Stimulated activated CD4-positive, alpha-beta T cell treated with anti-CD3 and anti-CD28 coated beads, Interleukin-15, amount 100 ng/mL, for 24 hours (primary cell): ENCODE data around the gene DDX46.
A peak's percentile ranks its signal among the peaks of the same experiment; 100 is the strongest.
"Not testable (repeated sequence)": the region's sequence is repeated elsewhere in the genome, so short reads cannot be mapped to it uniquely, and the experiment has no call there.

Experiments
- DNase-seq: peaks from one replicate; pipeline ENCODE4 v3.0.0-alpha.2; 2020

Gene DDX46

DNA sequence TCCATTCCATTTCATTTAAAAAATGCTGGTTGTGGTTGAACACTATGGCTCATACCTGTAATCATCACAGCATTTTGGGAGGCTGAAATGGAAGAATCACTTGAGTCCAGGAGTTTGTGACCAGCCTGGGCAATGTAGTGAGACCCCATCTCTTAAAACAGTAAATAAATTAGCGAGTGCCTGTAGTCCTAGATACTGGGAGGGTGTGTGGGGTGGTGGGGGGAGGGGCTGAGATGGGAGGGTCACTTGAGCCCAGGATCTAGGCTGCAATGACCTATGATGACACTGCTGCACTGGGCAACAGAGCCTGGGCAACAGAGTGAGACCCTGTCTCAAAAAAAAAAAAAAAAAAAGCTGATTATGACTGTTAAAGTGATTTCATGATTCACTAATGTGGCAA is 29.1 kb downstream of the DDX46 start:
- no peak for DNase-seq

DNA sequence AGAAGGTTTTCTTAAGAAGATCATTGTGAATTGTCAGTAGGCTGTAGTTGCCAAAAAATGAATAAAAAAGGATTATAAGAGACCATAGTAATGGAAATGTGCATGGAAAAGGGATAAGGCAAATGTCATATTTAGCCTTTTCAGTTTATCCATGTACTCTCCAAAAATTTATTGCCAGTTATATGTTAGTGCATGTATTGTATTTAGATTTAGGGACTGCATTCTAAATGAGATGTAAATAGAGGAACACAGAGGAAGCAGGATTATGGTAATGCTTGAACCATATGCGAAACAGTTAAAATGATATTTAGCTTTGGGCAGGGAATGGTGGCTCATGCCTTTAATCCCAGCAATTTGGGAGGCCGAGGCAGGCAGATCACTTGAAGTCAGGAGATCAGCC is 33.0 kb downstream of the DDX46 start:
- DNase-seq, result no peak

DNA sequence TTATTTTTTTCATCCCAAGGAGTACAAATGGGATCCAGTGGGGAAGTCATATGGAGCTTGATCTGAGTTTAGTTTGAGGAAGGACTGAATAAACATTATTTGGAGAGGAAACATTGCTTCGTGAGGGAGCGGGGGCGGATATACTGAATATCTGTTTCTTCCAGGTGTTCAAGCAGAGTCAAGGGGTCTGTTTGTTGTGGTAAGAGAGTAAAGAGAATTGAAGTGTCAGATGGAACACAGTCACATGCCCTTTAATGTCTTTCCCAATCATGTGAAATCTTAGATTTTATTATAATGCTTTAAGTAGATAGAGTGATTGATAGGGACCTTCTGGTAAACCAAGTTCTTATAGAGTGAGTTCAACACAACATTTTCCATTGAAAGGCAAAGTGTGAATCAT is 33.7 kb downstream of the DDX46 start:
- no peak for DNase-seq

DNA sequence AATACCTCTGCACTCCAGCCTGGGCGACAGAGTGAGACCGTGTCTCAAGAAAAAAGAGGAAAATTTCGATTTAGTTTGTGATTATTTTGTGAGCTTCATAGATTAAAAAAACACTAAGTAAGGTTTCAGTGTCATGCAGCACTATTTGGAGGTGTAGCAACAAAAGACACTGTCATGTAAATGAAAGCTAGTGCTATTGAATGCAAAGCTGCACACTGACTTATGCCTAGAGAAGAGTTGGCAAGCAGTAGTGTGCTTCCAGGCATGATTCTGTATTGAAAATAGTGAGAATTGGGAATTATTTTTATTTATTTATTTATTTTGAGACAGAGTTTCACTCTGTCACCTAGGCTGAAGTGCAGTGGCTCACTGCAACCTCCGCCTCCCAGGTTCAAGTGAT is 34.5 kb downstream of the DDX46 start:
- no peak for DNase-seq

DNA sequence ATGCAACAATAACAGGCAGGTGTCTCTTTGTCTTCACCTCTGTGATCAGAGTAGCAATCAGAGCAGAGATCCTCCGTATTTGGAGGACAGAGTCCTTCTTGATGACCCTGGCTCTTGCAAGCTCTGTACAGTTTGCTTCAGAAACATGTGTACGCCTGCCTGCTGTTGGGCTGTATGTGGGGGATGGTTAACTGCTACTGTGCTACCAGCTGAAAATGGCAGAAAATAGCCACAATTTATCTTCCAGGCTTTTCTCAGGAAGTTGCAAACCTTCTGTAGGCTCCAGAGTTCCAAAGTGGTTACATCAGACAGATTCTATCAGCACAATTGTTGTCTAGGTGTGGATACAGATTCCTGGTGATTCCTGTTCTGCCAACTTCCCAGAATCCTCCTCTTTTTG is 35.5 kb downstream of the DDX46 start:
- no peak for DNase-seq

DNA sequence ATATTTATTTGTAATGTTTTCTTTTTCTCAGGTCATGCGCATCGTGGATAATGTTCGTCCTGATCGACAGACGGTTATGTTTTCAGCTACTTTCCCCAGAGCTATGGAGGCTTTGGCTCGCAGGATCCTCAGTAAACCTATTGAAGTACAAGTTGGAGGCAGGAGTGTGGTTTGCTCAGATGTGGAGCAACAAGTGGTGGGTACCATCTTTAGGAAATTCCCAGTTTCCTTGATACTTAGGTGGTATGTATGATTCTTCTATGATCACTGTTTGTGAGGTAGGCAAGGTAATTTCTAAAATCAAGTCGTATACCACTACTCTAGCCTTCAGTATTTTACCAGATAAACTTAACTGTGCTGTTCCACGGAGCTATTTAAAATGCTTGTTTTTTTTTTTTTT is 36.2 kb downstream of the DDX46 start:
- DNase-seq, result no peak

DNA sequence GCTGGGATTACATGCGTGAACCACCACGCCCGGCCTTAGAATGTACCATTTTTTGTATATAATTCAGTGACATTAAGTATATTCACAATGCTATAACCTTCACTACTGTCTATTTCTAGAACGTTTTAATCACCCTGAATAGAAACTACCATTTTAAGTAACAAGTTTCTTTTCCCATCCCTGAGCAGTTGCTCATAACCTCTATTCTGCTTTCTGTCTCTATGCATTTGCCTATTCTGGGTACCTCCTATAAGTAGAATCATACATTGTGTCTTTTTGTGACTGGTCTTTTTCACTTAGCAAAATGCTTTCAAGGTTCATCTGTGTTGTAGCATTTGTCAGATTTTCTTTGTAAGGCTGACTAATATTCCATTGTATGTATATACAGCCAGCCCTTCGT is 39.9 kb downstream of the DDX46 start:
- DNase-seq, result no peak

DNA sequence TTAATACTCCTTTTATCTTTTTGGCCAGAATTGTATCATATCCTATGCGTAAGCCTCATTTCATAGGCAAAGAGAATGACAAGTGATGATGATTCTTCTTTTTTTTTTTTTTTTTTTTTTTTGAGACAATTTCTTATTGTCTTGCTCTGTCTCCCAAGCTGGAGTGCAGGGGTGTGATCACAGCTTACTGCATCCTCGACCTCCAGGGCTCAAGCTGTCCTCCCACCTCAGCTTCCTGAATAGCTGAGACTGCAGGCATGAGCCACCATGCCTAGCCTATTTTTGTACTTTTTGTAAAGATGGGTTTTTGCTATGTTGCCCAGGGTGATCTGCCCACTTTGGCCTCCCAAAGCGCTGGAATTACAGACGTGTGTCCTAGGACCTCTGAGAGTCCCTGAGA is 45.2 kb downstream of the DDX46 start:
- DNase-seq, result no peak

DNA sequence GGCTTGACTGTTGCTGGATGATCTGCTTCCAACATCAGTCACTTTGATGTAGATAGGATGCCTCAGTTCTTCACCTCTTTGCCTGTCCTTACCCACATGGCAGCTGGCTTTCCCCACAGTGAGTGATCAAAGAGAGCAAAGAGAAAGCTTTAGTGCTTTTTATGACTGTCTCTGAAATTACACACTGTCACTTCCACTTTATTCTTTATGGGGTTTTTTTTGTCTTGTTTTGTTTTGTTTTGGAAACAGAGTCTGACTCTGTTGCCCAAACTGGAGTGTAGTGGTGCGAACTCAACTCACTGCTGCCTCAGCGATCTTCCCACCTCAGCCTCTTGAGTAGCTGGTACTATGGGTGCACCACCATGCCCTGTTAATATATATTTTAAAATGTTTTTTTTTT is 54.8 kb downstream of the DDX46 start:
- DNase-seq, result no peak

DNA sequence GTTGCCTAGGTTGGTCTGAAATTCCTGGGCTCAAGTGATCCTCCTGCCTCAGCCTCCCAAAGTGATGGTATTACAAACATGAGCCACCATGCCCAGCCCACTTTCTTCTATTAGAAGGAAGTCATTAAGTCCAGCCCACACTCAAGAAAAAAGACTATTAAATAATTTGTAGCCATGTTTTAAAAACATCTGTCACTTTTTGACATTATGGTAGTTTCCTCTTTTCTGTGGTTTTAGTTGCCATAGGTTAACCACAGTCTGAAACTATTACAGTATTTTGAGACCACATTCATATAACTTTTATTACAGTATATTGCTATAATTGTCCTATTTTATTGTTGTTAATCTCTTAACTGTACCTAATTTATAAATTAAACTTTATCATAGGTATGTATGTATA is 55.2 kb downstream of the DDX46 start:
- DNase-seq, result no peak

DNA sequence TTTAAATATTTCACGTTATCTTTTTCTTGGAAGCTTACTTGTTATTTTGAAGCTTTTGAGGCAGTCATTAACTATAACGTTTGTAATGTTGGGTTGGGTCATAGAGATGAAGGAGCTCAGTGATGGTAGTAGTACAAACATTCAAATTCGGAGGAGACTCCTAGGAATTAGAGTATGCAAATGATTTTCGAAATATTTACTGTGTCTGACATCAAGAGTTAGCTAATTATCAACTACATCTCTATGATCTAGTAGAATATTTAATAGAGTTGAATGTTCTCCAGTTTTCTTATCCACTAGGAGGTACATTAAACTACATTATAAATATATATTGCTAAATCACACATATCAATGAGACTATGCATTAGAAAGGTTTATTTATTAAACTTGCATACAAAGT is 58.4 kb downstream of the DDX46 start:
- DNase-seq, result no peak

DNA sequence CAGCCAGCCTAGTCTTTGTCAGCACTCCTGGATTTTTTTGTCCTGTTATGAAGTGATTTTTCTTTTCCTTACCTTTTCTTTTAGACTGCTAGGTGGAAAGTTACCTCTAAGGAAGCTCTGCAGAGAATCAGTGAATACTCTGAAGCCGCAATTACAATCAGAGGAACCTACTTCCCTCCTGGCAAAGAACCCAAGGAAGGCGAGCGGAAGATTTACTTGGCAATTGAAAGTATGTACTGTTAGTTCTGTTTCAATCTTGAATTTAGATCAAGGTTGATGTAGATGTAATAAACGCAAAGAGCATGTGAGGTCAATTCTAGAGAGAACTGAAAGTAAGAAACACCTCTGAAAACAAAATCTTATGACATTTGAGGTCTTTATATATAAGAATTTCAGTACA is 60.2 kb downstream of the DDX46 start:
- DNase-seq, result no peak

DNA sequence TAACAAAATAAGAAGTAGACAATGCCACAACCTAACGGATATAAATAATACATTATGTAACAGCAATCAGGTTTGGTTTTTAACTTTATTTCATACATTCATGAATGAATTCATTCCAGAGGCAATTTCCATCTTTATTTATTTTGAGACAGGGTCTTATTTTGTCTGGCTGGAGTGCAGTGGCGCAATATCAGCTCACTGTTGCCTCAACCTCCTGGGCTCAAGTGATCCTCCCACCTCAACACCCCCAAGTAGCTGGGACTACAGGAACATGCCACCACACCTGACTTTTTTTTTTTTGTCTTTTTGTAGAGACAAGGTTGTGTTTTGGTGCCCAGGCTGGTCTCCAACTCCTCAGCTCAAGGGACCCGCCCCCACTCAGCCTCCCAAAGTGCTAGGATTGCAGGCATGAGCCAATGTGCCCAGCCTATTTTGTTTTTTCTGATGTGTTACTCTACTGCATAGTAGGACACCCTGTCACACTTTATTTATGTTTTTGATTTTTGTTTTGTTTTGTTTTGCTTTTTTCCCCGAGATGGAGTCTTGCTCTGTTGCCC is 60.9 kb downstream of the DDX46 start:
- DNase-seq, result no peak

DNA sequence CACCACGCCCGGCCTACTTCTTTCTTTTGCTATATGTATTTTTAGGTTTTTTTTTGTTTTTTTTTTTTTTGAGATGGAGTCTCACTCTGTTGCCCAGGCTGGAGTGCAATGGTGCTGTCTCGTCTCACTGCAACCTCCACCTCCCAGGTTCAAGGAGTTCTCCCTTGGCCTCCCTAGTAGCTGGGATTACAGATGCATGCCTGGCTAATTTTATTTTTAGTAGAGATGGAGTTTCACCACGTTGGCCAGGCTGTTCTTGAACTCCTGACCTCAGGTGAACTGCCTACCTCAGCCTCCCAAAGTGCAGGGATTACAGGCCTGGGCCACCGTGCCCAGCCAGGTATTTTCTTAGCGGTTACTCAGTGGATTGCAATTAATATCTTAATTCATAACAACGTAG is 63.3 kb downstream of the DDX46 start:
- no peak for DNase-seq

DNA sequence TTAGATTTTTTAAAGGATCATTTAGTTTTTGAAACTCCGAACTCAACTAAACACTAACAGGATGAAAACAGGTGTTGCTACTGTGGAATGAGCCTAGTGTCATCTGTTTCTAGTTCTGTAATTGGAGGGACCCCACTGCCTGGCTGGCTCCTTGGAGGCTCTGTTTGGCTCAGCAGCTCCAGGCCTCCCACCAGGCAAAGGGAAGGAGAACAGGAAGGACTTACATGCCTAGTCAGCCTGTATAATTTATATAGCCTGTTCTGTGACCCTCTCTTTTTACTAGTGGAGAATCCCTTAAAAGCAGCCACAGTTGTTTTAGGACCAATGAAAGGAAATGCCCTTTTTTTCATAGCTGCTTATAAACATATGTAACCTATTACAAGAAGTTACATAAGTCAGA is 66.1 kb downstream of the DDX46 start:
- DNase-seq, result no peak

DNA sequence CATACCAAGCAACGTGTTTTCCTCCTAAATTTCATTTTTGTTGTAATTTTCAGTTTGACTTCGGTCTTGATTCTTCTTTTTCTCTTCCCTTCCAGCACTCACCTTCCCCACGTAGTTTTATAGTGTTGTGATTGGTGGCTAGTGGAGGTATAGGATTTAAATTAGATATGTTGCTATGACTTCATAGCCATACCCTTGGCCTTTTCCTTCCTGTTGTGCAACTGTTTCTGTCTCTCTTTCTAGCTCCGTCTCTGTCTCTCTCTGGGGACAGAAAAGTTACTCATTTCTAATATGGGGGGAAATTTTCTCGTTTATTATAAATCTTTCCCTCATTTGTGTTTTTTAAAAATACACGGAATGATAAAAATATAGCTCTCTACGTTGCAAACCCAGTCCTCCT is 66.6 kb downstream of the DDX46 start:
- no peak for DNase-seq

DNA sequence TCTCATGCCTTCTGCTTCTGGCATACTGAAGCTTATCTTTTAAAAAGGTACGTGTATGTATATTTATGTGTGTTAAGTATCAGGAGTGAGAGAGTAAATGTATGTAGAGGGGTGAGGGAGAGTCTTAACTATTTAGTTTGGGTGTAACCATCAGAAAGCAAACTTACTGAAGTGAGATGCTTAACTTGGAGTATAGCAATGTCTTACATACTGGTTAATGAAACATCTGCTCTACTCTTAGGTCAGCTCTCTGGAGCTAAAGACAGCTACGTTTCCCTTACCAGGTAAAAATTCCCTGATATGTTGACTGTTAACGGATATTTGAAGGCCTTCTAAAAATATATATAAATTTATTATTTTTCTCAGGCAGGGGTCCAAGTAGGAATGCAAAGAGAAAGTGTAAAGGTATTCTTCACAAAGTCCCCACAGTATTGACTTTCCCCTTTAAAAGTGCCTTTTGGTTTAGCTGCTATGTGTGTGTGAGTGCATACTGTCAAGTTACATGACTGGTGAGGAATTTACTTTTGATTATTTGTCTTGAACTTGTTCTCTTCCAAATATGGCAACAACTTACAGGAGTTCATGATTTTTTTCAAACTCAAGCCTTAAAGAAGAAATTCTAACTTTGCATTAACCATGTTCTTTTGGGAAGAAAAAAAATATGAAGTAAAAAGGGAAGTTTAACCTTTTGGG is 74.9 kb downstream of the DDX46 start:
- no peak for DNase-seq

DNA sequence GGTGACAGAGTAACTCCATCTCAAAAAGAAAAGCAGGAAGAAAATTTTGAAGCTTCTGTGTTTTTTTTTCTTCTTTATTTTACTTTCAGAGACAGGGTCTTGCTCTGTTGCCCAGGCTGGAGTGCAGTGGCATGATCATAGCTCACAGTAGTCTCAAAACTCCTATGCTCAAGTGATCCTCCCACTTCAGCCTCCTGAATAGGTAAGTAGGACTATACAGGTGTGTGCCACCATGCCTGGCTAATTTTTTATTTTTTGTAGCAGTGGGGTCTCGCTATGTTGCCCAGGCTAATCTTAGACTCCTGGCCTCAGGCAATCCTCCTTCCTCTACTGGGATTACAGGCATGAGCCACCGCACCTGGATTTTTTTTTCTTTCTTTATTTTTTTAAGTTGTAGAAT is 77.0 kb downstream of the DDX46 start:
- DNase-seq, result no peak

DNA sequence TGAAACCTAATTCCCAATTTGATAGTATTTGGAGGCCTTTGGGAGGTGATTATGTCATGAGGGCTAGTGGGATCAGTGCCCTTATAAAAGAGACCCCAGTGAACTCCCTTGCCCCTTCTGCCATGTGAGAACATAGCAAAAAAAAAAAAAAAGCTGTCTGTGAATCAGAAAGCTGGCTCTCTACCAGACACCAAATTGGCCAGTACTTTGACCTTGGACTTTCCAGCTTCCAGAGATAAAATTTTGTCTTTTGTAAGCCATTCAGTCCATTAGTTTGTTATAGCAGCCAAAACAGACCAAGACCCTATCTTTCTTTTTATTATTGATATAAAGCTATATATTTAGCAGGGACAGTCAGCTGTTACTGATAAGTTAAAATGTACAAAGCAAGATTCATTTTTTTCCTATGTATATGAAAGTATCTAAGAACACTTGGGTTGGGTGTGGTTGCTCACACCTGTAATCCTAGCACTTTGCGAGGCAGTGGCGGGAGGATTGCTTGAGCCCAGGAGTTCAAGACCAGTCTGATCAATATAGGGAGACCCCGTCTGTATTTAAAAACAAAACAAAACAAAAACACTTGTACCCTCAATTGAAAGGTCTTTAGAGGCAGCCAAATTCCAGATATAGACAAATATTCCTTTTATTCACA is 79.1 kb downstream of the DDX46 start:
- no peak for DNase-seq

DNA sequence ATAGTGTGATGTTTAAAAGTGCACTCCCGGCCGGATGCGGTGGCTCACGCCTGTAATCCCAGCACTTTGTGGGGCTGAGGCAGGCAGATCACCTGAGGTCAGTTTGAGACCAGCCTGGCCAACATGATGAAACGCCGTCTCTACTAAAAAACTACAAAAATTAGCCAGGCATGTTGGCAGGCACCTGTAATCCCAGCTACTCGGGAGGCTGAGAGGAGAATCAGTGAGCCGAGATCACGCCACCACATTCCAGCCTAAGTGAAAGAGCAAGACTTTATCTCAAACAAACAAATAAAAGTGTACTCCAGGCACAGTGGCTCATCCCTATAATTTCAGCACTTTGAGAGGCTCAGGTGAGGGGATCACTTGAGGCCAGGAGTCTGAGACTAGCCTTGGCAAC is 79.8 kb downstream of the DDX46 start:
- not testable (repeated sequence) for DNase-seq

DNA sequence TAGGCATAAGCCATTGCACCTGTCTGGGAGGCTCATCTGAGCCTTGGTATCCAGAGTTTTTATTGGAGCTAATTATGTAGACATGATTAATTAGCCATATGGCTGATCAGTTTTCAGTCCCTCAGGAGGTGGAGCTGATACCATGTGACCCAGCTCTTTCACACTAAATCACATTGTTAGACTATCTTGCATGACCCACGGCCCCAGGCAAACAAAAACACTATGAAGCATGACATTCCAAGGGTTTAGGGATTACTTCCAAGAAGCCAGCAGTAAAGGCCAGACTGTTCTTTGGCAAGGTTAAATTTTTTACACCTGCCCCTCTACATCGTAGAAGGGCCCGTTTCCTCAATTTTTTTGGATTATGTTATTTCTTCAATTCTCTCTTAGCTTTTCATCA is 82.2 kb downstream of the DDX46 start:
- no peak for DNase-seq

DNA sequence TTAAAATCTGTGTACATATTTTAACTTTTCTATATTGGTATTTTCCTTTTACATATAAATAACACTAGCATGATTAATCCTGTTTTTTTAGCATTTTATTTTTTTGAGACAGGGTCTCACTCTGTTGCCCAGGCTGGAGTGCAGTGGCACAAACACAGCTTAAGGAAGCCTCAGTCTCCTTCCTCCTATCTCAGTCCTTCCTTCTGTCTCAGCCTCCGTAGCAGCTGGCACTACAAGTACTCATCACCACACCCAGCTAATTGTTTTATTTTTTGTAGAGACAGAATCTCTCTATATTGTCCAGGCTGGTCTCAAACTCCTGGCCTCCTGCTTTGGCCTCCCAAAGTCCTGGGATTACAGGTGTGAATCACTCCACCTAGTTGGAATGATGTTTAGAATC is 85.7 kb downstream of the DDX46 start:
- DNase-seq, result no peak

DNA sequence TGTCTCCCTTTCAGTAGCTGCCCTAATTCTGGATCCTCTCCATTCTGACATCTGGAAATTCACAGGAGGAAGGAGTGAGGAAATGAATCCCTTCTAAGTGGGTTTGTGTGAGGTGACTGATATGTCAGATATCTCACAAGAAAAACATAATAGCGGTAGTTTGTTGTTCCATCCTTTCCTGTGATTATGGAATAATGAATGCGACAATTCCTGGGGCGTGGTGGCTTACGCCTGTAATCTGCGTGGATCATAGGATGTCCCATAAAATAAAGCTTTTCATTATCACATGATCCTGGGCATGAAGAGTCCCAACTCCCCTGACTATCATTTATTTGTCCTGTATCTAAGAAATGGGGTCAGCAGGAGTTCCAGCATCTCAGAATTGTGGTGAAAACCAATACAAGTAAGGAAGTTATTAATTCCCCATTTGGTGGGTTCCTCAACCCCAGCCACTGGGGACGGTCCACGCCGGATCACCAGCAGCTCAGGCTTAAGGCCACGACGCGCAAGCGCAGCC is 86.8 kb downstream of the DDX46 start:
- DNase-seq, result no peak

DNA sequence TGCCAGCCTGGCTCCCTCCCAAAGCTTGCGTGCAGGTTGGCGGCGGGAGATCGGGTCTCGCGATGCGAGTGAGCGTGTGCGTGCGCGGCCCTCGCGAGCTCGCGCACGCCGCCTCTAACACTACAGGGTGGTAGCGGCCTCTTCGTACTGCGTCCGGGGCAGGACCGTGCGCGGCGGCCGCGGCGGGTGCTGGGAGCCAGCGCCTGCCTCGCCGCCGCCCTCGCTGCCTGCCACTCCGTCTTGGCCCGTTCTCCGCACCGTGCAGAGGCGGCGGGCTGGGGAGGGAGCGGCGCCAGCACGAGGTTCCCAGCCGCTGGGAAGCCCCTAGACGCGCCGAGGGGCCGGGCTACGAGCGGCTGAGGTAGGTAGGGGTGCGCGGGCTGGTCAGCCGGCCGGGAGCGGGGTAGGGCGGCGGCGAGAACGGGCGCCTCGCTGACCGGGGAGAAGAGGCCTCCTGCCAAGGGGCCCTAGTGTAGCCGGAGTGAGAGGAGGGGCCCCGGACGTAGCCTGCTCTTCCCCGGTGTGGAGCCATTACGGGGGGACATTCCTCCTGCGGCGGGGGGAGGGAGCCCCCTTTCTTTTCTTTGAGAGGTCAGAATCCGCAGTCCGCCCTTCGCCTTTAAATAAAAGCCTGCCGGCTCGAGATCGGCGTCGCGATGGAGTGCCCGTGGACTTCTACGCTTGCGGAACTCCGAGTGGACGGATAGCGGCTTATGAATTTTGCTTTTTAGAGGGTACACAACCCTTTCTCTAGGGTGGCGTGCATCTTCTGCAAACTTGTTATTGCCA is 87.5 kb downstream of the DDX46 start, which contains the start of gene C5orf24:
Gene C5orf24 (plus strand): TSS at position 117 of the 789 bp plus-strand sequence. CDS start 8,933 bp downstream, outside the sequence.
- peak; percentile 95 for DNase-seq
